ENCODE results near the gene SLC38A5.

- no peak for TF ChIP-seq POLR2A (IDR thresholded peaks at IDR 0.05)
- TF ChIP-seq CTCF (IDR thresholded peaks at IDR 0.05), result no peak
These were observed 10.6 kb downstream of the SLC38A5 start for GRCh38 chrX:48459483-48459882.

Data from lower leg skin (tissue), 3 donors.